ENCODE measurements around the gene SLC9A8. TPM values are rescaled to one million over a fixed set of nuclear protein-coding genes. Genes with fewer than 3 reads are reported as not detected.
A peak's percentile ranks its signal among the peaks of the same experiment; 100 is the strongest.

SLC9A8 gene
- total RNA-seq, 1 experiment from 2014 or later, result 6.7 TPM

GRCh38 chr20:49766979-49767521 lies 45.6 kb upstream of the SLC9A8 start:
- DNase-seq (ENCODE audit: low read depth, low spot score) (no peak), ATAC-seq (peak; percentile 39; the same call in 1 of the 2 replicates)
- intact Hi-C loops (cut with micrococcal nuclease), result loop anchor here (1.0 kb wide), 1 partner anchor 145 kb away; no protein-coding TSS in a partner anchor
- Histone ChIP-seq H3K27ac (ENCODE audit: low read depth, low read length) (no peak overlapping the region), H3K9me3 (ENCODE audit: control insufficient read depth in 1 of 2, insufficient read depth in 1 of 2, low read depth in 1 of 2, low read length in 2 of 2) (no peaks in the 10 kb centered on the region), H3K4me1 (ENCODE audit: control insufficient read depth in 1 of 2, insufficient read depth in 2 of 2, low read length in 2 of 2) (peaks cover 0 to 12% of the 10 kb centered on the region in 2 experiments; a peak in 3 of 4 replicates), H3K36me3 (ENCODE audit: control insufficient read depth in 1 of 2, insufficient read depth in 2 of 2, low read length in 2 of 2) (no peaks in the 10 kb centered on the region), H3K27me3 (ENCODE audit: insufficient read depth, low read length) (no peaks in the 10 kb centered on the region), H3K4me3 (replicated peaks in 1 of 2; ENCODE audit: low read depth in 1 of 2, low read length in 2 of 2) (no peak overlapping the region), H3K4me2 (ENCODE audit: low read length) (no peak overlapping the region), H3K9ac (ENCODE audit: low read length) (no peak overlapping the region), H2AFZ (ENCODE audit: low read depth, low read length, poor library complexity, severe bottlenecking) (no peak overlapping the region), H3K79me2 (ENCODE audit: insufficient read depth, low read length) (no peaks in the 10 kb centered on the region), H4K20me1 (ENCODE audit: insufficient read depth) (no peaks in the 10 kb centered on the region), H3K9me2 (ENCODE audit: insufficient read depth) (no peaks in the 10 kb centered on the region)
- RAD21 ChIA-PET (ENCODE audit: low non-redundant PET in 1 of 2, low total read pairs in 2 of 2, uncharacterized antibody in 2 of 2, unreplicated experiment in 2 of 2), result no interaction called here
- TF ChIP-seq SIN3A (IDR thresholded peaks at IDR 0.05; ENCODE audit: low read depth) (no peak), EGR1 (IDR thresholded peaks at IDR 0.05; ENCODE audit: low read depth) (no peak), CTCF (IDR thresholded peaks at IDR 0.05 in 2 of 3, conservative IDR thresholded peaks at IDR 0.05 in 1 of 3; ENCODE audit: borderline replicate concordance in 1 of 3, insufficient read depth in 1 of 3, low read depth in 2 of 3, low read length in 2 of 3) (no peak), ELF1 (IDR thresholded peaks at IDR 0.05; ENCODE audit: borderline replicate concordance, low read depth) (no peak), JUND (IDR thresholded peaks at IDR 0.05) (no peak), REST (IDR thresholded peaks at IDR 0.05; ENCODE audit: low read depth) (no peak), ZBTB33 (IDR thresholded peaks at IDR 0.05; ENCODE audit: extremely low read depth, insufficient replicate concordance, low read length) (no peak), YY1 (IDR thresholded peaks at IDR 0.05; ENCODE audit: extremely low read depth, insufficient replicate concordance, low read depth, low read length) (no peak)
- CTCF ChIA-PET, result no interaction called here
- POLR2A ChIA-PET, result interaction anchor here (1.1 kb wide), 1 partner anchor 10 kb away, joined by 5 read pairs; no protein-coding TSS in a partner anchor
- BruUV-seq (replicated peaks), result no TSS peak
